DND-41 (cell line): ENCODE data around the gene PHACTR1.

Source experiments
- ATAC-seq: fragments of 200-7000 bp; cut with Tn5 transposase; 3 replicates; pipeline ENCODE4 v1.9.1; 2021; ENCODE audit warnings: low read depth; ENCODE audit not compliant: insufficient read depth
- DNase-seq: peaks from one replicate; pipeline ENCODE4 v3.0.0-alpha.2; 2020
- H2AFZ ChIP-seq: 2 replicates; pipeline ENCODE4 v1.6.0; 2012; ENCODE audit warnings: low read depth, low read length
- H3K27ac ChIP-seq: 2 replicates; pipeline ENCODE4 v1.5.1; 2012; ENCODE audit warnings: low read length, inconsistent platforms
- H3K27me3 ChIP-seq: fragments of 200-600 bp; sonication (generic); 2 replicates; pipeline ENCODE4 v1.6.0; 2012; ENCODE audit warnings: low read length, mild to moderate bottlenecking, inconsistent platforms; ENCODE audit not compliant: insufficient read depth, poor library complexity
- H3K36me3 ChIP-seq: 2 replicates; pipeline ENCODE4 v1.5.1; 2012; ENCODE audit warnings: low read length, inconsistent platforms; ENCODE audit not compliant: insufficient read depth
- H3K4me1 ChIP-seq: 2 replicates; pipeline ENCODE4 v1.5.1; 2012; ENCODE audit warnings: mild to moderate bottlenecking, low read length; ENCODE audit not compliant: insufficient read depth
- H3K4me2 ChIP-seq: 2 replicates; pipeline ENCODE4 v1.6.0; 2012; ENCODE audit warnings: mild to moderate bottlenecking, moderate library complexity, low read length, inconsistent platforms; ENCODE audit not compliant: insufficient read depth
- H3K4me3 ChIP-seq, 2 experiments: fragments of 200-600 bp in 1 of 2; shearing (Covaris generic) in 1 of 2; 2 replicates each; pipeline ENCODE4 v1.5.1; 2012 to 2016; ENCODE audit warnings: inconsistent platforms in 2 of 2, low read length in 2 of 2, mild to moderate bottlenecking in 2 of 2, low read depth in 1 of 2, moderate library complexity in 1 of 2
- H3K79me2 ChIP-seq: 2 replicates; pipeline ENCODE4 v1.6.0; 2012; ENCODE audit warnings: low read length, inconsistent platforms; ENCODE audit not compliant: insufficient read depth
- H3K9ac ChIP-seq: 2 replicates; pipeline ENCODE4 v1.6.0; 2012; ENCODE audit warnings: low read depth, mild to moderate bottlenecking, inconsistent platforms, low read length, moderate library complexity
- H3K9me3 ChIP-seq: 2 replicates; pipeline ENCODE4 v1.5.1; 2012; ENCODE audit warnings: low read length, moderate library complexity, mild to moderate bottlenecking, inconsistent platforms; ENCODE audit not compliant: insufficient read depth, severe bottlenecking
- H4K20me1 ChIP-seq: 2 replicates; pipeline ENCODE4 v1.6.0; 2012; ENCODE audit warnings: low read length; ENCODE audit not compliant: insufficient read depth
- CTCF ChIP-seq: IDR thresholded peaks from 2 replicates; pipeline ENCODE4 v1.5.1; 2012; ENCODE audit warnings: borderline replicate concordance, low read length, moderate library complexity, mild to moderate bottlenecking; ENCODE audit not compliant: poor library complexity, severe bottlenecking; ENCODE audit errors: extremely low read depth
- EZH2 ChIP-seq: IDR thresholded peaks from 3 replicates; pipeline ENCODE4 v1.6.1; 2012; ENCODE audit warnings: borderline replicate concordance, low read depth, mild to moderate bottlenecking, moderate library complexity, low read length, inconsistent platforms; ENCODE audit not compliant: severe bottlenecking

PHACTR1 gene

GRCh38 chr6:13001927-13002326, 285.4 kb downstream of the PHACTR1 start:
- Histone ChIP-seq H3K36me3 (no peaks in the 10 kb centered on the region), H3K27ac (no peak overlapping the region), H3K27me3 (no peaks in the 10 kb centered on the region), H3K9ac (no peak overlapping the region), H3K4me3 (no peak overlapping the region), H3K79me2 (no peaks in the 10 kb centered on the region), H4K20me1 (no peaks in the 10 kb centered on the region), H3K9me3 (no peaks in the 10 kb centered on the region), H3K4me1 (no peaks in the 10 kb centered on the region), H3K4me2 (no peak overlapping the region), H2AFZ (no peak overlapping the region; the same call in 1 of the 2 replicates)
- DNase-seq (no peak), ATAC-seq (no peak)
- no peak for TF ChIP-seq CTCF
- no peak for TF ChIP-seq EZH2

GRCh38 chr6:13004601-13005000, 288.0 kb downstream of the PHACTR1 start:
- no peak for ATAC-seq
- no peak for DNase-seq
- H3K4me1 ChIP-seq: no peaks in the 10 kb centered on the region
- no peak overlapping the region for H2AFZ ChIP-seq
- no peak overlapping the region for H3K4me2 ChIP-seq
- H3K36me3 ChIP-seq: no peaks in the 10 kb centered on the region
- peaks cover 3% of the 10 kb centered on the region for H3K27me3 ChIP-seq
- H3K4me3 ChIP-seq: no peak overlapping the region
- no peaks in the 10 kb centered on the region for H4K20me1 ChIP-seq
- H3K9me3 ChIP-seq: no peaks in the 10 kb centered on the region
- no peak overlapping the region for H3K27ac ChIP-seq
- no peaks in the 10 kb centered on the region for H3K79me2 ChIP-seq
- no peak for TF ChIP-seq EZH2
- no peak for TF ChIP-seq CTCF
- H3K9ac ChIP-seq: no peak overlapping the region

GRCh38 chr6:13005994-13006393, 289.4 kb downstream of the PHACTR1 start:
- Histone ChIP-seq H3K79me2 (no peaks in the 10 kb centered on the region), H3K4me2 (no peak overlapping the region), H2AFZ (no peak overlapping the region), H3K9ac (no peak overlapping the region), H3K27me3 (peaks cover 5% of the 10 kb centered on the region), H3K4me1 (no peaks in the 10 kb centered on the region), H3K36me3 (no peaks in the 10 kb centered on the region), H3K9me3 (no peaks in the 10 kb centered on the region), H4K20me1 (no peaks in the 10 kb centered on the region), H3K4me3 (no peak overlapping the region), H3K27ac (no peak overlapping the region)
- DNase-seq (no peak), ATAC-seq (no peak)
- TF ChIP-seq EZH2 (no peak), CTCF (no peak)

GRCh38 chr6:13006578-13007300, 290.2 kb downstream of the PHACTR1 start:
- no peak overlapping the region for H2AFZ ChIP-seq
- no peaks in the 10 kb centered on the region for H3K36me3 ChIP-seq
- ATAC-seq: no peak
- H4K20me1 ChIP-seq: no peaks in the 10 kb centered on the region
- H3K27me3 ChIP-seq: peaks cover 5% of the 10 kb centered on the region
- H3K27ac ChIP-seq: no peak overlapping the region
- no peak overlapping the region for H3K9ac ChIP-seq
- H3K4me1 ChIP-seq: no peaks in the 10 kb centered on the region
- no peak overlapping the region for H3K4me3 ChIP-seq
- DNase-seq: no peak
- H3K9me3 ChIP-seq: no peaks in the 10 kb centered on the region
- no peaks in the 10 kb centered on the region for H3K79me2 ChIP-seq
- TF ChIP-seq CTCF (no peak), EZH2 (no peak)
- no peak overlapping the region for H3K4me2 ChIP-seq
